T47D (cell line): ENCODE data around the gene RETN.

ENCODE experiments used
- DNase-seq, 2 experiments: peaks; one replicate each; pipeline versions ENCODE4 v3.0.0 to v3.0.0-alpha.2; 2011 to 2012; ENCODE audit warnings: low read depth in 1 of 2, low spot score in 1 of 2
- JUND ChIP-seq: IDR thresholded peaks from 2 replicates; pipeline ENCODE4 v1.6.1; 2012; ENCODE audit warnings: low read depth
- in situ Hi-C: cut with HindIII; loops from 2 replicates; pipeline ENCODE4 v1.10.0; 2016; ENCODE audit warnings: low sequenced_read_pairs, low pct_unique_long_range_greater_than_20kb

RETN gene

DNA sequence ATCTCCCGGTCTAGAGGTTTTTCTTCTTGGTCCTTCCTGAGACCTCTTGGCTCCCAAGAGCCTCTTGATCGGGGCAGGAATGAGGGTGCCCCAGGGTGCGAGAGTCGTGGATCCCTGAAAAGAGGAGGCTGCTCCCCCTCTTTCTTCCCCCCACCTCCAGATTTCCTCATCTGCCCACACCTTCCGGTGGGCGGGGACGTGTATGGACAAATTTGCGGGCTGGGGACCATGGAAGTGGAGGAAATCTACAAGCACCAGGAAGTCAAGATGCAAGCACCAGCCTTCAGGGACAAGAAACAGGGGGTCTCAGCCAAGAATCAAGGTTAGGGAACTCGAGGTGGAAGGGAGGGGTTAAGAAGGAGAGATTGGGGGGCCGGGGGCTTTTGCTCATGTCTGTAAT, 8.0 kb downstream of the RETN start, which contains the start of gene MCEMP1:
Gene MCEMP1, plus strand, starts transcription at position 237 of the 400 bp plus-strand sequence. Its CDS starts 31 bp downstream, at position 268.
- in situ Hi-C loops: no loop called here
- no peak for DNase-seq
- TF ChIP-seq JUND: no peak

DNA sequence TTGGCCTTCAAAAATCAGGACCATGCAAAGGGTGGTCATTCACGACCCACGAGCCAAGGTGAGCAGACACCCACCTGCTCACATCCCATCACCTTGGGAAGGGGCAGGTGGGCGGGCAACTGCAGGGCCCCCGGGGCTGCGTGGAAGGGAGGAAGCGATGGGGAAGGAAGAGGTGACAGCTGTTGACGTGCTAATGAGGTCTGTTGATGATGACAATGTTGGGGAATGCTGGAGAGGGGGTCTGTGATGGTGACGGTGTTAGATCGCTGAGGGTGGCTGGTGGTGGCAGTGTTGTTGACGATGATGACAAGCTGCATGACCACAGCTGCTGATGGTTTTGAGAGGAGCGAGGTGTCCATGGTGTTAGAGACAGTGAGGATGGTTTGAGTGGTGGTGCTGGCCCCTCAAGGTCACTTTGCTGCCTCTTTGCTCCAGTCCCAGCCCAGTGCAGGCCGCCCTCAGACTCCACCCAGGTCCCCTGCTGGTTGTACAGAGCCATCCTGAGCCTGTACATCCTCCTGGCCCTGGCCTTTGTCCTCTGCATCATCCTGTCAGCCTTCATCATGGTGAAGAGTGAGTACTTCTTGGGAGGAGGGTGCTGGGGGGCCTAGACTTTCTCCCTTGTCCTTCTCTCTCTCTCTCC, 8.9 kb downstream of the RETN start:
- no peak for TF ChIP-seq JUND
- no peak for DNase-seq
- in situ Hi-C loops: no loop called here

DNA sequence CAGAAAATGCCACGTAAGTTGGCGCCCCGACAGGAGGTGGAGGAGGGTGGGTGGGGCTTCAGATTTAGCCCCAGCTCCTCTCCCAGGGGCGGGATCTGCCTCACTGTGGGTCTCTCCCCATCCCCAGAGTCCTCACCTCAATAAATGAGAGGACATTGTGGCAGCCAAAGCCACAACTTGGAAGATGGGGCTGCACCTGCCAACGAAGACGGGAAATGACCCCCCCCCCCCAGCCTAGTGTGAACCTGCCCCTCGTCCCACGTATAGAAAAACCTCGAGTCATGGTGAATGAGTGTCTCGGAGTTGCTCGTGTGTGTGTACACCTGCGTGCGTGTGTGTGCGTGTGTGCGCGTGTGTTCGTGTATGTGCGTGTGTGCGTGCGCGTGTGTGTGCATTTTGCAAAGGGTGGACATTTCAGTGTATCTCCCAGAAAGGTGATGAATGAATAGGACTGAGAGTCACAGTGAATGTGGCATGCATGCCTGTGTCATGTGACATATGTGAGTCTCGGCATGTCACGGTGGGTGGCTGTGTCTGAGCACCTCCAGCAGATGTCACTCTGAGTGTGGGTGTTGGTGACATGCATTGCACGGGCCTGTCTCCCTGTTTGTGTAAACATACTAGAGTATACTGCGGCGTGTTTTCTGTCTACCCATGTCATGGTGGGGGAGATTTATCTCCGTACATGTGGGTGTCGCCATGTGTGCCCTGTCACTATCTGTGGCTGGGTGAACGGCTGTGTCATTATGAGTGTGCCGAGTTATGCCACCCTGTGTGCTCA, 10.3 kb downstream of the RETN start:
- peak; percentile 51 to 72 for DNase-seq
- in situ Hi-C loops: no loop called here
- no peak for TF ChIP-seq JUND

DNA sequence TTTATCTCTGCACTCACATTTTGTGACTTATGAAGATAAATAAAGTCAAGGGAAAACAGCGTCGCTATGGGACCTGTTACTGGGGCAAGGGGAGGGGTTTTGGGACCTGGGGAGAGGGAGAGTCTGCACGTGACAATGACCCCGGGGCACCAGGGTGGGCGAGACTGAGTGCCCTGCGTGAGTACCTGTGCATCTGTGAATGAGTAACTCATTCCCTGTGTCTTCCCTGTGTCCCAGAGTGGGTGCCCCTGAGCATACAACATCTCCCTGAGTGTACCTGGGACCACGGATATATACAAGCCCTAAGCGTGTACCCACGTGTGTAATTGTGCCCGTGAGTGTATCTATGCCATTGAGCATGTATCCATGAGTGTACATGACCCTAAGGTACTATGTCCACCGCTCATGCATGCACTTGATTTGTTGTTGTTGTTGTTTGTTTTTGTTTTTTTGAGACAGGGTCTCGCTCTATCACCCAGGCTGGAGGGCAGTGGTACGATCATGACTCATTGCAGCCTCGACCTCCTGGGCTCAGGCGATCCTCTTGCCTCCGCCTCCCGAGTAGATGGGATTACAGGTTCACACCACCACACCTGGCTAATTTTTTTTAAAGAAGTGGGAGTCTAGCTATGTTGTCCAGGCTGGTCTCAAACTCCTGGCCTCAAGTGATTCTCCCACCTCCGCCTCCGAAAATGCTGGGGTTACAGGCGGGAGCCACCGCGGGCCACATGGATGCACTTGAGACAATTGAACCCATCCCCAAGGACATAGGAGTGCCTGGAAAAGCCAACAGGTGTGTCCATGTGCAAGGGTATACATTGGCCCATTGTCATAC, 11.1 kb downstream of the RETN start:
- in situ Hi-C loops: no loop called here
- DNase-seq: no peak
- TF ChIP-seq JUND: no peak

DNA sequence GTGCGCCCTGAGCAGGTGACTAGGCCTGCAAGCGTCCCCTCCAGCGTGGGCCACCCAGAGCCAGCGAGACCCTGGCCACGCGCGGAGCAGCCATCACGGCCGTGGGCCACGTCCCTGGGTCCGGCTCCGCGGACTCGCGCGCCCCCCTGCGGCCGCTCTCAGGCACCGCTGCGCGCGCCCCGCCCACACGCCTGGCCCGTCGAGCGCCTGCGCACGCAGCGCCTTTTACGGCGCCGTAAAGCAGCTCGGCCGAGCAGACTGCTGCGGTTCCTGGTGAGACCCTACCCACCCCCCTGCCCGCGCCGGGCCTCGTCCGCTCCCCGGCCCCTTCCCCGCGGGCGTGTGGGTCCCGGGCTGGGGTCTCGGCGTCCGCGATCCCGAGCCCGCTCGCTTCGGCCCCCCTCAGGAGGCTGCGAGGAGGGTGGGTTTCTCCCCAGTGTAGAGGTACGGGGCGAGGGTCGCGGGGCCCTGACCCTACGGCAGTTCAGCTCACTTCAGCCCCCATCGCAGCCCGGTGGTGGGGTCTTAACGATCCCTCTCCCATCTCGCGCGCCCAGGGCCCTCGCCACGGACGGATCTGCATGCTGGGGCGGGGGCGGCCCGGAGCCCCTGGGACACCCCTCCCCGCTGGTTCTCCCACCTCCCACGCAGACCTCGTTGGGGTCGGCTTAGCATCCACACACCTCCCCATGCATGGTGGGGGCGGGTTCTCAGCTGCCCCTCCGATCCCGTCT, 11.9 kb downstream of the RETN start, which contains the start of gene TRAPPC5:
Gene TRAPPC5, plus strand, starts transcription at position 228 of the 734 bp plus-strand sequence. CDS start 1,421 bp downstream, outside the sequence.
- DNase-seq: peak; percentile 72 to 79
- in situ Hi-C loops: no loop called here
- no peak for TF ChIP-seq JUND

DNA sequence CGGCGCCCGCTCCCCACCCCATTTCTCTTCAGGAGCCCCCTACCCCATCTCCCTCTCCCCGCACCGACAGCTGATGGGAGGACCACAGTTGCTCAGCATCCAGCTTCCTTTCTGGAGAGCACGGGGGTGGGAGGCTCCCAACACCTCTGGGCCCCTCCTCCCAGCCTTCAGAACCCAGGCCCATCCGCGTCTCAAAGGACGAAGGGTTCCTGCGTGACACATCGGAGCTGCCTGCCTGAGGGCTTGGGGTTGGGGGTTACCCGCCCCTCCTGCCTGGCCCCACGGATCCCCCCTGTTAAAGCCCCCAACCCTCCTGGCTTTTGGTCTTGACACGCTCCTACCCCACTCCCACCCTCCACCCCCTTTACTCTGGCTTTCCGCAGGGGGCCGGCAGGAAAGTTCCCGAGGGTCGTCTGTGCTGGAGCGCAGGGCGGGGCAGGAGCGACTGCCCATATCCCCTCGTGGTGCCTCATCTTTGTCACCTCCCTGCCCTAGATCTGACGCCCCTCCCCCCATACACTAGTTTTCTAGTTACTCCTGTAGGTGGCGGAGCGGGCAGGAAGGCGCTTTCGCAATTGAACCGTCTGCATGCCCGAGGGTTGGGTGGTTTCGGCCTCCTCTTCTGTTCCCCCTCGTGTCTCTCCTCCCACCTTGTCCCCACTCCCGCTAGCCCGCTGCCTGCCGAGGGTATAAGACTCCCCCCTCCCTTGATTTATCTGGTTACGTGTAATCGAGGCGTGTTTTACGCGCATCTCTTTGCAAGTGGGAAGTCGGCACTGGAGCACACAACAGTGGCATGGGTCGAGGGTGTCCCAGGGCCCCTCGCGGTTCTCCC, 12.7 kb downstream of the RETN start:
- DNase-seq: peak; percentile 78 to 81
- in situ Hi-C loops: no loop called here
- no peak for TF ChIP-seq JUND

DNA sequence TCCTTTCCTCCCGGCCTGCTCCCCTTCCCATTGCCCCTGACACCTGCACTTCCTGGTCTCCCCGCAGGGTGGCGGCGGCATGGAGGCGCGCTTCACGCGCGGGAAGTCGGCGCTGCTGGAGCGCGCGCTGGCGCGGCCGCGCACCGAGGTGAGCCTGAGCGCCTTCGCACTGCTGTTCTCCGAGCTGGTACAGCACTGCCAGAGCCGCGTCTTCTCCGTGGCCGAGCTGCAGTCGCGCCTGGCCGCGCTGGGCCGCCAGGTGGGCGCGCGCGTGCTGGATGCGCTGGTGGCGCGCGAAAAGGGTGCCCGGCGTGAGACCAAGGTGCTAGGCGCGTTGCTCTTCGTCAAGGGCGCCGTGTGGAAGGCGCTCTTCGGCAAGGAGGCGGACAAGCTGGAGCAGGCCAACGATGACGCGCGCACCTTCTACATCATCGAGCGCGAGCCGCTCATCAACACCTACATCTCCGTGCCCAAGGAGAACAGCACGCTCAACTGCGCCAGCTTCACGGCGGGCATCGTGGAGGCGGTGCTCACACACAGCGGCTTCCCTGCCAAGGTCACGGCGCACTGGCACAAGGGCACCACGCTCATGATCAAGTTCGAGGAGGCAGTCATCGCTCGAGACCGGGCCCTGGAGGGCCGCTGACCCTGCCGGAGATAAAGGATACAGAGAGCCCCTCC, 13.5 kb downstream of the RETN start:
- in situ Hi-C loops: no loop called here
- no peak for DNase-seq
- TF ChIP-seq JUND: no peak

DNA sequence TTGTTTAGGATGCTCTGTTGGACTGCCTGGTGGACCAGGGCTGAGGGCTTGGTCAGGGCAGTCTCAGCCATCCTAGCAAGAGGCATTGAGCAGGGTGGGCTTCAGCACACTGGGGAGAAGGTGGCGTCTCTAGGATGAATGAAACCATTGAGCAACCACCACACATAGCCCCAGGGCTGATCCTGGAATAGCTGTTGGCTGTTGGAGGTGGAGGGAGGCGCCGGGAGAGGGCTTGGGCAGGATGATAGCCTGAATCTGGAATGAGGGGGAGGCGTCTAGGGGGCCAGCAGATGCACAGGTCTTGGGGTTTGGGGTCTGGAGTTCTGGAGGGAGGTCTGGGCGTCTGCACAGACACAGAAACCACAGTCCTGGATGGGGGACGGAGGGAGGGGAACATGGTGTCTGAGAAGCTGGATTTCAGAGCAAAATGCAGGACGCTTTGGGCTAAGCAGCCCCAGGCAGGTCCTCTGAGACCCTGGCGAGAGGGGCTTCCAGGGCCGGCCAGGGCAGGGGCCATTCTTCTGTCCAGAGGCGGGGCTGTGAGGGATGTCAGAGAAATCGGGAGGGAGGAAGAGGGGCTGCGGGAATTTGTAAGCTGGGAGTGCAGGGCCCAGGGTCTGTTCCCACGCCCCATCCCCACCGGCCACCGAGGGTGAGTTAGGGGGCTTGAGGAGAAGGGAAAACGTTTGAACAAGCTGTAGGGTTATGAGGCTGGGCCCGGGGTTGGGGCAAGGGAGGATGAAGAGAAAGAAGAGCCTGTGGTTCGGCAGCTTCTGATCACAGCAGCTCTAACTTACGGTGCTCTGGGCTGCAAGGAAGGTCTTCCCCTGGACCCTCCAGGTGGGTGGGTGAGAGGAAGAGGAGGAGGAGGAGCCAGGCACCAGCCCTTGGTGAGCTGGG, 16.9 kb downstream of the RETN start:
- in situ Hi-C loops: no loop called here

DNA sequence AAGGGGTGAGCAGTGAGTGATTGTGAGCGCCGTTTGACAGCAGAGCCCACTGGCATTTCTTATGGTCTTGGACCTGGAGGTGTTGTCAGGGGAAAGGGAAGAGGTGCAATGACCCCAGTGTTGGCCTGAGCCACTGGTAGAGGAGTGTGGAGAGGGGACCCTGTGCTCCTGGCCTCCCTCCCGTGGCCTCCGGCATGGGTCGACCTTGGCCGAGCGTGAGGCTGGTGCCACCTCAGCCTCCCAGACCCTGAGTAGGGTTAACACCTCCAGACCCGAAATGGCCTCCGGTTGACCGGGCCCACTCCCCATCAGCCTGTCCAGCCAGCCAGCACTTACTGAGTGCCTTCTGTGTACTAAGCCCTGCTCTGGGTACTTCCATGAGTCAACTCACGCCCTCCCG, 18.3 kb downstream of the RETN start:
- in situ Hi-C loops: no loop called here
- no peak for TF ChIP-seq JUND
- DNase-seq: no peak

More for the DNA sequence above, 16.9 kb downstream of the RETN start:
- TF ChIP-seq JUND: no peak
- peak in 1 of 2 experiments; percentile 18 for DNase-seq

DNA sequence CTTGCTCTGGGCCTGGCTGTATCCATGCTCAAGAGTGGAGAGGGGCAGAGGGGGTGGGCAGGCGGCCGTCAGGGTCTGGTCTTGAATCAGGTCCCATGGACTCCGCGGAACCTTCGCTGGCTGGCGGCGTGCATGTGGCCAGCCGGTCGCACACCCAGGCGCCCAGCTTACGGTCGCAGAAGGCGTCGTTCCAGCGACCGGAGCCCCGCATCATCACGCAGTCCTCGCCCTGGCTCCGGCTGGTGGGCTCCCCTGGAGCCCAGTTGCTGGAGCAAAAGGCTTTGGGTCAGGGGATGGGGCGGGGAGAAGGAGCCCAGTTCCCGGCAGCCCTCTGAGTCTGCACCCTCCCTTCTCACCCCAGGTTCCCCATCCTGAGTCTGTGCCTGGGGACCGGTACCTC, 20.3 kb downstream of the RETN start:
- no peak for TF ChIP-seq JUND
- in situ Hi-C loops: no loop called here
- DNase-seq: no peak
